HepG2 (cell line): ENCODE data around the gene RHBDD3. TPM values are rescaled to one million over a fixed set of nuclear protein-coding genes. Genes with fewer than 3 reads are reported as not detected.
A peak's percentile ranks its signal among the peaks of the same experiment; 100 is the strongest.

Experiments
- ATAC-seq: fragments of 200-7000 bp; cut with Tn5 transposase; 3 replicates; pipeline ENCODE4 v1.9.1; 2020; ENCODE audit warnings: mild to moderate bottlenecking, moderate library complexity
- BruUV-seq: library from RNA; stranded (reverse); fragments of 400-500 nt; replicated peaks from 2 replicates; lab custom pipeline; 2021; lab: Mats Ljungman, UMichigan
- CTCF ChIA-PET: fragments of 300-600 bp; formaldehyde crosslinking; extraction: SDS; loops from one replicate; lab custom pipeline; 2021; ENCODE audit warnings: low total read pairs, inconsistent platforms, low intra/inter-chr PET ratio; lab: Yijun Ruan, JAX
- POLR2A ChIA-PET: fragments of 350-600 bp; sonication (Branson Sonifier 250); formaldehyde crosslinking; loops from one replicate; lab custom pipeline; 2020; ENCODE audit warnings: antibody characterized with exemption, inconsistent platforms; lab: Yijun Ruan, JAX
- DNase-seq: peaks from one replicate; pipeline ENCODE4 v3.0.0-alpha.2; 2015; ENCODE audit warnings: low spot score
- FAIRE-seq: peaks from 3 replicates; lab custom pipeline; 2011; peaks lifted over from hg19 to GRCh38; lab: Jason Lieb, UNC
- H2AFZ ChIP-seq: one replicate; pipeline ENCODE4 v1.6.1; 2011; ENCODE audit warnings: low read length, inconsistent platforms
- H3K27ac ChIP-seq: fragments of 300-600 bp; 3 replicates; pipeline ENCODE4 v1.8.0; 2011; ENCODE audit warnings: mixed run types, mild to moderate bottlenecking, mixed read lengths, low read length, inconsistent platforms; ENCODE audit not compliant: insufficient read depth; ENCODE audit errors: extremely low read length
- H3K27me3 ChIP-seq, 2 experiments: fragments of 200-600 bp in 1 of 2; 2 replicates in 1 of 2; 3 replicates in 1 of 2; pipeline versions ENCODE4 v1.6.0 to v1.8.0; 2011; ENCODE audit warnings: low read length in 2 of 2, mild to moderate bottlenecking in 2 of 2, moderate library complexity in 2 of 2, inconsistent platforms in 1 of 2; ENCODE audit not compliant: insufficient read depth in 2 of 2, control insufficient read depth in 1 of 2
- H3K36me3 ChIP-seq, 2 experiments: fragments of 200-600 bp in 1 of 2; replicated peaks in 1 of 2; 2 replicates in 1 of 2; 3 replicates in 1 of 2; pipeline versions ENCODE4 v1.5.1 to v1.8.0; 2011; ENCODE audit warnings: low read length in 2 of 2, inconsistent platforms in 1 of 2; ENCODE audit not compliant: insufficient read depth in 2 of 2, control insufficient read depth in 1 of 2
- H3K4me1 ChIP-seq: 2 replicates; pipeline ENCODE4 v1.5.1; 2012; ENCODE audit warnings: low read length, inconsistent platforms; ENCODE audit not compliant: insufficient read depth
- H3K4me2 ChIP-seq: 2 replicates; pipeline ENCODE4 v1.6.0; 2011; ENCODE audit warnings: low read depth, low read length, inconsistent platforms
- H3K4me3 ChIP-seq, 3 experiments: fragments of 200-600 bp in 1 of 3; sonication (generic), shearing (Covaris generic) in 1 of 3; replicated peaks in 1 of 3; 2 replicates each; pipeline ENCODE4 v1.5.1; 2011 to 2016; ENCODE audit warnings: low read length in 3 of 3, inconsistent platforms in 2 of 3, low read depth in 2 of 3, mild to moderate bottlenecking in 2 of 3, control low read depth in 1 of 3, mixed read lengths in 1 of 3; ENCODE audit not compliant: insufficient read depth in 1 of 3
- H3K79me2 ChIP-seq: one replicate; pipeline ENCODE4 v1.6.1; 2011; ENCODE audit warnings: low read length, inconsistent platforms; ENCODE audit not compliant: insufficient read depth
- H3K9ac ChIP-seq: 2 replicates; pipeline ENCODE4 v1.6.0; 2011; ENCODE audit warnings: mild to moderate bottlenecking, low read depth, low read length, inconsistent platforms; ENCODE audit not compliant: insufficient read depth
- H3K9me3 ChIP-seq: 2 replicates; pipeline ENCODE4 v1.5.1; 2012; ENCODE audit warnings: mild to moderate bottlenecking, low read length
- H4K20me1 ChIP-seq: 2 replicates; pipeline ENCODE4 v1.6.0; 2011; ENCODE audit warnings: inconsistent platforms, mild to moderate bottlenecking, low read length, moderate library complexity; ENCODE audit not compliant: insufficient read depth
- ARID2 ChIP-seq: sonication (generic); formaldehyde crosslinking; IDR thresholded peaks from 2 replicates; pipeline ENCODE4 v1.8.1; 2022; ENCODE audit warnings: mild to moderate bottlenecking, missing genetic modification reagents, borderline replicate concordance
- FOXP1 ChIP-seq, 2 experiments: fragments of 450-650 bp in 1 of 2; IDR thresholded peaks; 2 replicates each; pipeline ENCODE4 v1.6.1; 2017 to 2018; ENCODE audit warnings: antibody characterized with exemption in 1 of 2
- HOXA7 ChIP-seq: sonication (generic); formaldehyde crosslinking; IDR thresholded peaks from 2 replicates; pipeline ENCODE4 v1.8.1; 2022; ENCODE audit warnings: mild to moderate bottlenecking, missing genetic modification reagents, moderate library complexity
- IKZF1 ChIP-seq: fragments of 450-650 bp; IDR thresholded peaks from 2 replicates; pipeline ENCODE4 v1.7.1; 2016
- NFYC ChIP-seq: IDR thresholded peaks from 2 replicates; pipeline ENCODE4 v1.6.1; 2016; ENCODE audit warnings: missing genetic modification reagents, missing compliant biosample characterization
- SP2 ChIP-seq: sonication (generic); formaldehyde crosslinking; IDR thresholded peaks from 2 replicates; pipeline ENCODE4 v1.5.1; 2020; ENCODE audit warnings: mild to moderate bottlenecking, missing genetic modification reagents
- TOE1 ChIP-seq: sonication (generic); formaldehyde crosslinking; IDR thresholded peaks from 2 replicates; pipeline ENCODE4 v1.4.0; 2020; ENCODE audit warnings: mild to moderate bottlenecking, missing genetic modification reagents
- ZEB1 ChIP-seq: IDR thresholded peaks from 2 replicates; pipeline ENCODE4 v1.6.1; 2012; ENCODE audit warnings: mild to moderate bottlenecking, low read depth, inconsistent platforms; ENCODE audit not compliant: insufficient replicate concordance
- ZNF619 ChIP-seq: sonication (generic); formaldehyde crosslinking; IDR thresholded peaks from 2 replicates; pipeline ENCODE4 v1.4.0; 2020; ENCODE audit warnings: mild to moderate bottlenecking, missing genetic modification reagents
- WGBS: methylation state at CpG from one replicate; pipeline ENCODE4 v1.1.6; 2017; ENCODE audit warnings: low lambda C conversion rate; 5-methylcytosine and 5-hydroxymethylcytosine counted together
- in situ Hi-C: cut with HindIII; loops from 2 replicates; pipeline ENCODE4 v1.10.0; 2017; ENCODE audit warnings: low pct_unique_long_range_greater_than_20kb; ENCODE audit not compliant: extremely low pct_ligation_motif_present
- intact Hi-C: fragments of 100-400 bp; cut with micrococcal nuclease; formaldehyde crosslinking; loops from one replicate; pipeline ENCODE4 v1.10.0; 2022; ENCODE audit not compliant: unreplicated experiment
- polyA plus RNA-seq, 8 experiments: library from polyadenylated mRNA; depleted of rRNA in 3 of 8; stranded (reverse) in 7 of 8; unstranded in 1 of 8; fragments of >200 nt; fragmentation: Illumina TruSeq in 4 of 8; extraction: Trizol in 4 of 8; gene quantifications; 2 replicates each; pipeline versions ENCODE4 v1.2.1 to v1.2.3, GENCODE V29; 2011 to 2016; ENCODE audit warnings: low read depth in 4 of 8, missing spikeins in 1 of 8, mixed read lengths in 1 of 8; ENCODE audit not compliant: insufficient read depth in 1 of 8
- total RNA-seq, 5 experiments: library from RNA; depleted of rRNA; stranded (reverse); fragments of >200 nt; fragmentation: Illumina TruSeq; extraction: Trizol; gene quantifications; 2 replicates each; pipeline ENCODE4 v1.2.3, GENCODE V29; 2016; ENCODE audit warnings: low read depth in 1 of 5
- TF ChIP-seq, protein P1 (sequence below): sonication (generic); formaldehyde crosslinking; conservative IDR thresholded peaks from 2 replicates; pipeline ENCODE4 v1.4.0; 2020; ENCODE audit warnings: mild to moderate bottlenecking, missing genetic modification reagents, moderate library complexity
- TF ChIP-seq, protein P2 (sequence below): IDR thresholded peaks from 2 replicates; pipeline ENCODE4 v1.6.1; 2016
- TF ChIP-seq, protein P3 (sequence below): fragments of 450-650 bp; IDR thresholded peaks from 2 replicates; pipeline ENCODE4 v1.6.1; 2017; ENCODE audit warnings: mild to moderate bottlenecking

Gene RHBDD3
- total and polyA plus RNA-seq, 2 of the 13 experiments (the other 11 are each of a cell fraction or from before 2014, with no cell fraction given): 12.1 to 26.7 TPM

DNA sequence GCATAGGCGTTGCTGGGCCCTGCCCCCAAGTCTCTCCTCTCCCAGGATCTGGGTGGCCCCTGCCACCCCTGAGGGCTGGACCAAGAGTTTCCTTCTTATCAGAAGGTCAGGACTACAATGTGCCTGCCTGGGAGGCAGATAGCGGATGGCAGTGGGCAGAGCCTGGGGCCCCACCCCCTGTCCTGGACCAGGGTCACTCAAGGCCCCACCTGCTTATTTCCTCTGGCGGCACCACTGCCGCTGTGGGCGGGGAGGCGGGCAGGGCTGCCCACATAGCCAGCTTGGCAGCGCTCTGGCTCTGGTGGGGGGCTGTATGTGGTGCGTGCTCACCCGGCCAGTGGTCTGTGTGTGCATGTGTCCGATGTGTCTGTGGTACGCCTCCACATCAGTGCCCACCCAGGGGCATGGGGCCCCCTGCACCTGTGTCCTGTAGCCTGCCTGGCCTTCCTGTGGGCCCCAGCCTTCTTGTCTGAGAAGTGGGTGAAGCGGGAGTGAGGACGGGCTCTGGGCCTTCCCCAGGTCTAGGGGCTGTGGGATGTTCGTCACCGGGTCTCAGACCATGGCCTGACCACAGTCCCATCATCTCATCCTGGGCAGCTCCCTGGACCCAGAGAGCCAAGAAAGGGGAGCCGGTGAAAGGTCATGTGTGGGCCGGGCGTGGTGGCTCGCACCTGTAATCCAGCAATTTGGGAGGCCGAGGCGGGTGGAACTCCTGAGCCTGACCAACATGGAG, 41.7 kb upstream of the RHBDD3 start (continued):
- TF ChIP-seq, protein P1, sequence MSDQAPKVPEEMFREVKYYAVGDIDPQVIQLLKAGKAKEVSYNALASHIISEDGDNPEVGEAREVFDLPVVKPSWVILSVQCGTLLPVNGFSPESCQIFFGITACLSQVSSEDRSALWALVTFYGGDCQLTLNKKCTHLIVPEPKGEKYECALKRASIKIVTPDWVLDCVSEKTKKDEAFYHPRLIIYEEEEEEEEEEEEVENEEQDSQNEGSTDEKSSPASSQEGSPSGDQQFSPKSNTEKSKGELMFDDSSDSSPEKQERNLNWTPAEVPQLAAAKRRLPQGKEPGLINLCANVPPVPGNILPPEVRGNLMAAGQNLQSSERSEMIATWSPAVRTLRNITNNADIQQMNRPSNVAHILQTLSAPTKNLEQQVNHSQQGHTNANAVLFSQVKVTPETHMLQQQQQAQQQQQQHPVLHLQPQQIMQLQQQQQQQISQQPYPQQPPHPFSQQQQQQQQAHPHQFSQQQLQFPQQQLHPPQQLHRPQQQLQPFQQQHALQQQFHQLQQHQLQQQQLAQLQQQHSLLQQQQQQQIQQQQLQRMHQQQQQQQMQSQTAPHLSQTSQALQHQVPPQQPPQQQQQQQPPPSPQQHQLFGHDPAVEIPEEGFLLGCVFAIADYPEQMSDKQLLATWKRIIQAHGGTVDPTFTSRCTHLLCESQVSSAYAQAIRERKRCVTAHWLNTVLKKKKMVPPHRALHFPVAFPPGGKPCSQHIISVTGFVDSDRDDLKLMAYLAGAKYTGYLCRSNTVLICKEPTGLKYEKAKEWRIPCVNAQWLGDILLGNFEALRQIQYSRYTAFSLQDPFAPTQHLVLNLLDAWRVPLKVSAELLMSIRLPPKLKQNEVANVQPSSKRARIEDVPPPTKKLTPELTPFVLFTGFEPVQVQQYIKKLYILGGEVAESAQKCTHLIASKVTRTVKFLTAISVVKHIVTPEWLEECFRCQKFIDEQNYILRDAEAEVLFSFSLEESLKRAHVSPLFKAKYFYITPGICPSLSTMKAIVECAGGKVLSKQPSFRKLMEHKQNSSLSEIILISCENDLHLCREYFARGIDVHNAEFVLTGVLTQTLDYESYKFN (CRISPR knock-in tag): no peak
- TF ChIP-seq FOXP1 (IDR thresholded peaks at IDR 0.05): no peak
- no peak for TF ChIP-seq FOXP1 (CRISPR knock-in tag; IDR thresholded peaks at IDR 0.05)

DNA sequence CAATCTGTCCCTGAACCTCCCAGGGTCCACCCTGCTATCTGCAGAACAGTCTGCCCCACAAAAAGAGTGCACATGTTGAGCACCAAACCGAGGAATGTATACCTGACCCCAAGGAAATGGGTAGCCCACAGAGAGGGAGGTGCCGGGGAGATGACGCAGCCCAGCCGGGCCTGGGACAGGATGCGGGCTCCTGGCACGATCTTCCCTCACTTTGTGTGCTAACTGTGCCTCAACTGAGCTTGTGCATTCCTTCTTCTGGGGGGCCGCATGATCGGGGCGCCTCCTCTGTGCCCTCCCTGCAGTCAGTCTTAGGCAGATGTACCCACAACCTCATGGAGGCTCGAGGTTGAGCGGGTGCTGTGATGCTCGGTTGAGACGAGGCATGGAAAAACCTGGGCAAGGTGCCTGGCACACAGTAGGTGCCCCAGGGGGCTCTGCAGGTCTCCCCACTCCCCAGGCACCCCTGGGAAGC, 41.0 kb upstream of the RHBDD3 start:
- H3K79me2 ChIP-seq: no peaks in the 10 kb centered on the region
- TF ChIP-seq, protein P2, sequence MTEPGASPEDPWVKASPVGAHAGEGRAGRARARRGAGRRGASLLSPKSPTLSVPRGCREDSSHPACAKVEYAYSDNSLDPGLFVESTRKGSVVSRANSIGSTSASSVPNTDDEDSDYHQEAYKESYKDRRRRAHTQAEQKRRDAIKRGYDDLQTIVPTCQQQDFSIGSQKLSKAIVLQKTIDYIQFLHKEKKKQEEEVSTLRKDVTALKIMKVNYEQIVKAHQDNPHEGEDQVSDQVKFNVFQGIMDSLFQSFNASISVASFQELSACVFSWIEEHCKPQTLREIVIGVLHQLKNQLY (CRISPR knock-in tag): no peak
- TF ChIP-seq ZNF619 (CRISPR knock-in tag) (no peak), HOXA7 (no peak), NFYC (CRISPR knock-in tag) (no peak), ARID2 (CRISPR knock-in tag) (no peak), TOE1 (CRISPR knock-in tag) (no peak), SP2 (CRISPR knock-in tag) (no peak), ZEB1 (no peak), IKZF1 (no peak)
- TF ChIP-seq, protein P3, sequence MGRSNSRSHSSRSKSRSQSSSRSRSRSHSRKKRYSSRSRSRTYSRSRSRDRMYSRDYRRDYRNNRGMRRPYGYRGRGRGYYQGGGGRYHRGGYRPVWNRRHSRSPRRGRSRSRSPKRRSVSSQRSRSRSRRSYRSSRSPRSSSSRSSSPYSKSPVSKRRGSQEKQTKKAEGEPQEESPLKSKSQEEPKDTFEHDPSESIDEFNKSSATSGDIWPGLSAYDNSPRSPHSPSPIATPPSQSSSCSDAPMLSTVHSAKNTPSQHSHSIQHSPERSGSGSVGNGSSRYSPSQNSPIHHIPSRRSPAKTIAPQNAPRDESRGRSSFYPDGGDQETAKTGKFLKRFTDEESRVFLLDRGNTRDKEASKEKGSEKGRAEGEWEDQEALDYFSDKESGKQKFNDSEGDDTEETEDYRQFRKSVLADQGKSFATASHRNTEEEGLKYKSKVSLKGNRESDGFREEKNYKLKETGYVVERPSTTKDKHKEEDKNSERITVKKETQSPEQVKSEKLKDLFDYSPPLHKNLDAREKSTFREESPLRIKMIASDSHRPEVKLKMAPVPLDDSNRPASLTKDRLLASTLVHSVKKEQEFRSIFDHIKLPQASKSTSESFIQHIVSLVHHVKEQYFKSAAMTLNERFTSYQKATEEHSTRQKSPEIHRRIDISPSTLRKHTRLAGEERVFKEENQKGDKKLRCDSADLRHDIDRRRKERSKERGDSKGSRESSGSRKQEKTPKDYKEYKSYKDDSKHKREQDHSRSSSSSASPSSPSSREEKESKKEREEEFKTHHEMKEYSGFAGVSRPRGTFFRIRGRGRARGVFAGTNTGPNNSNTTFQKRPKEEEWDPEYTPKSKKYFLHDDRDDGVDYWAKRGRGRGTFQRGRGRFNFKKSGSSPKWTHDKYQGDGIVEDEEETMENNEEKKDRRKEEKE: no peak
- TF ChIP-seq, all 625 proteins: peak for 0
- Histone ChIP-seq H3K9ac (no peak overlapping the region), H3K9me3 (no peaks in the 10 kb centered on the region), H3K4me1 (peaks cover 62% of the 10 kb centered on the region), H4K20me1 (no peaks in the 10 kb centered on the region), H3K4me2 (no peak overlapping the region; the same call in 1 of the 2 replicates), H2AFZ (no peak overlapping the region), H3K4me3 (peak overlapping the region in 1 of 3 experiments; percentile 18; a peak in 1 of 6 replicates), H3K27ac (no peak overlapping the region), H3K27me3 (peaks cover 2 to 9% of the 10 kb centered on the region in 2 experiments; a peak in 3 of 5 replicates), H3K36me3 (no peaks in the 10 kb centered on the region)
- WGBS: 68% methylated on average over 11 of the region's 13 CpGs
- CTCF ChIA-PET: no interaction called here
- POLR2A ChIA-PET: no interaction called here
- BruUV-seq: no TSS peak
- FAIRE-seq (no peak), DNase-seq (no peak), ATAC-seq (no peak)
- in situ Hi-C loops (loop anchor here (5.0 kb wide), 1 partner anchor 48 kb away; no protein-coding TSS in a partner anchor), intact Hi-C loops (no loop called here)
